Nephron progenitor cell (in vitro differentiated cells): ENCODE data around the gene ABCC4.

Experiments
- DNase-seq: peaks from one replicate; pipeline ENCODE4 v3.0.0; 2021
- H3K27ac Mint-ChIP-seq: 2 replicates; pipeline ENCODE4 v1.8.0; 2021; ENCODE audit warnings: mild to moderate bottlenecking, moderate library complexity, mixed read lengths
- H3K27me3 Mint-ChIP-seq: 2 replicates; pipeline ENCODE4 v1.8.0; 2021; ENCODE audit warnings: mild to moderate bottlenecking, low read depth, mixed read lengths; ENCODE audit not compliant: poor library complexity
- H3K36me3 Mint-ChIP-seq: 2 replicates; pipeline ENCODE4 v1.8.0; 2021; ENCODE audit warnings: low read depth, mixed read lengths
- H3K4me1 Mint-ChIP-seq: 2 replicates; pipeline ENCODE4 v1.8.0; 2021; ENCODE audit warnings: mixed read lengths
- H3K4me3 Mint-ChIP-seq: 2 replicates; pipeline ENCODE4 v1.8.0; 2021; ENCODE audit warnings: mild to moderate bottlenecking, moderate library complexity, mixed read lengths
- H3K9me3 Mint-ChIP-seq: 2 replicates; pipeline ENCODE4 v1.8.0; 2021; ENCODE audit warnings: mild to moderate bottlenecking, moderate library complexity, mixed read lengths
- CTCF ChIP-seq: fragments of 200-600 bp; sonication (generic); IDR thresholded peaks from 2 replicates; pipeline ENCODE4 v1.5.0; 2021; ENCODE audit warnings: antibody characterized with exemption

Gene ABCC4

DNA sequence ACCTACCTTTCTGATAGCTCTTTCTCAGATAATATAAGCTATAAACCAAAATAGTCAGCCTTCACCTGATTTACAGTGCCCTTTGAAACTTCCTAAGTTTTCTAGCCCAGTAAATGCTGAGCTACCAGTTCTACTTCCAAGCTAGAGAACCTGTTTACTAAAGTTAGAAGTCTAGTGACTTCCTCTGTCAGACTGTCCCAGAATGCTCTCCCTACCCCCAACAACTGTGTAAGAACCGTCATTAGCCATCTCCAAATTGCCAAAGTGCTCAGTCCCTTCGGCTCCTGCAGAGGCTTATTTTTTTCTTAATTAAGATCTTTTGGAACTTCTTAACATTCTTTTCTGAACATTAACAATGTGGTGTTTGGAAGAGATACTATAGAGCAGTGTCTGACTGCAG, 3.2 kb upstream of the ABCC4 start:
- H3K4me1 Mint-ChIP-seq: peaks cover 22% of the 10 kb centered on the region
- no peak overlapping the region for H3K27ac Mint-ChIP-seq
- peaks cover 19% of the 10 kb centered on the region for H3K27me3 Mint-ChIP-seq
- DNase-seq: no peak
- peaks cover 19% of the 10 kb centered on the region for H3K9me3 Mint-ChIP-seq
- no peak overlapping the region for H3K4me3 Mint-ChIP-seq
- peaks cover 15% of the 10 kb centered on the region for H3K36me3 Mint-ChIP-seq
- TF ChIP-seq CTCF: no peak

DNA sequence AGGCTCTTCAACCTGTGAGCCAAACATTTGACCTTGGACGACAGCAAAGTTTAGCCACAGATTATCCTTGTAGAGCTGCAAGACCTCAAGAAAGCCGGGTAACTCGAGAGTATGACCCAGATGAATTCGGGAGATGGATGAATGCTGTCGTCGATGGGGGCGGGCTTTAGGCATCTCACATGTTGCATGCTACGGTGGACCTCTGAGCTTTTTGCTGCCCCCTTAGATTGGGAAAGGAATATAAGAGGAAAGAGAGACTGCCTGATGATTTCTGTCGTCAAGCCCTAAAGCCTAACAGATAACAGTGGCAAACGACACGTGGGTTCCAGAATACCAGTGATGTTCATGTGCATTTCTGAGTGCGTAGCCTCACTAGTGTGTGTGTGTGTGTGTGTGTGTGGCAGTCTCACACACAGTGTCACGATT, 730 bp upstream of the ABCC4 start:
- no peak overlapping the region for H3K27ac Mint-ChIP-seq

DNA sequence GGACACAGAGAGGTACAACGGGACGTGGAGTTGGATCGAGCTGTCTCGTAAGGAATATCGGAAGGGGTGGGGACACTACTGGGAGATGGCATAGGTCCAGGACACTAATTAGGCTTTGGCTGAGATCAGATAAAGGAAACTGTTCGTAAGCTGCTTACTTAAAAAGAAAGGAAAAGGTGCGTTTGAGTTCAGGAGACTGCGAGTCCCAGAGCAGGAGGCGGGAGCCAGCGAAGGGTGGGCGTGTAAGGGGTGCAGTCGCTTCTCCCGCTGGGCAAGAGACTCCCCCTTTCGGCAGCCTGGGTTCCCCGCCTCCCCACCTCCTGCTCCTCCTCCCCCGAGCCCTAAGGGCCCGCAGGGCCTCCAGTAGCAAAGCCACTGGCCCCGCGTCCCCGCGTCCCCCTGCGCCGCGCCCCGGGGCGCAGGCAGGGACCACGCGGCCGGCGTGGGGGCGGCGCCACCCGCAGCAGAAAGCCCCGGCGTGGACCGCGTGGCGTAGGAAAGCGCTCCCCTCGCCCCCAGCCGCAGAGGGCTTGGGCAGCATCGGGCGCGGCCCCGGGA, 547 bp downstream of the ABCC4 start:
- peak; percentile 63 for DNase-seq
- peaks cover 22% of the 10 kb centered on the region for H3K27me3 Mint-ChIP-seq
- peaks cover 46% of the 10 kb centered on the region for H3K4me1 Mint-ChIP-seq
- peak overlapping the region; percentile 87 for H3K4me3 Mint-ChIP-seq
- H3K9me3 Mint-ChIP-seq: peaks cover 5% of the 10 kb centered on the region
- H3K27ac Mint-ChIP-seq: no peak overlapping the region
- TF ChIP-seq CTCF: no peak
- H3K36me3 Mint-ChIP-seq: peaks cover 13% of the 10 kb centered on the region

More for the DNA sequence above, 730 bp upstream of the ABCC4 start:
- no peak for TF ChIP-seq CTCF
- Mint-ChIP-seq H3K4me3 (peak overlapping the region; percentile 75), H3K27me3 (peaks cover 22% of the 10 kb centered on the region), H3K4me1 (peaks cover 40% of the 10 kb centered on the region), H3K9me3 (peaks cover 5% of the 10 kb centered on the region), H3K36me3 (peaks cover 6% of the 10 kb centered on the region)
- DNase-seq: no peak

GRCh38 chr13:95298971-95299621, 2.2 kb downstream of the ABCC4 start:
- H3K27ac Mint-ChIP-seq: no peak overlapping the region
- H3K27me3 Mint-ChIP-seq: peaks cover 22% of the 10 kb centered on the region
- H3K36me3 Mint-ChIP-seq: peaks cover 13% of the 10 kb centered on the region
- H3K4me1 Mint-ChIP-seq: peaks cover 40% of the 10 kb centered on the region
- peak overlapping the region; percentile 87 for H3K4me3 Mint-ChIP-seq
- TF ChIP-seq CTCF: no peak
- H3K9me3 Mint-ChIP-seq: peaks cover 5% of the 10 kb centered on the region
- DNase-seq: no peak

GRCh38 chr13:95298169-95298965, 2.9 kb downstream of the ABCC4 start:
- Mint-ChIP-seq H3K36me3 (peaks cover 13% of the 10 kb centered on the region), H3K27ac (no peak overlapping the region), H3K9me3 (peaks cover 5% of the 10 kb centered on the region), H3K4me1 (peaks cover 40% of the 10 kb centered on the region), H3K4me3 (peak overlapping the region; percentile 26), H3K27me3 (peaks cover 22% of the 10 kb centered on the region)
- no peak for DNase-seq
- no peak for TF ChIP-seq CTCF
